IPS-20b (cell line): ENCODE results near the gene SLC7A8.

ENCODE experiments used
- H3K27ac ChIP-seq: one replicate; pipeline ENCODE4 v1.5.1; 2013; ENCODE audit warnings: low read length
- H3K27me3 ChIP-seq: 2 replicates; pipeline ENCODE4 v1.6.1; 2013; ENCODE audit warnings: mild to moderate bottlenecking, low read length, inconsistent platforms; ENCODE audit not compliant: insufficient read depth
- H3K36me3 ChIP-seq: 2 replicates; pipeline ENCODE4 v1.6.1; 2013; ENCODE audit warnings: low read depth, mild to moderate bottlenecking, inconsistent platforms, low read length, moderate library complexity; ENCODE audit not compliant: insufficient read depth
- H3K4me1 ChIP-seq: 2 replicates; pipeline ENCODE4 v1.6.1; 2013; ENCODE audit warnings: mild to moderate bottlenecking, control low read depth, inconsistent platforms, low read length, moderate library complexity; ENCODE audit not compliant: insufficient read depth
- H3K4me3 ChIP-seq: 2 replicates; pipeline ENCODE4 v1.5.1; 2013; ENCODE audit warnings: mild to moderate bottlenecking, low read length, inconsistent platforms
- H3K9ac ChIP-seq: 2 replicates; pipeline ENCODE4 v1.6.1; 2013; ENCODE audit warnings: low read depth, mild to moderate bottlenecking, inconsistent platforms, low read length, moderate library complexity
- H3K9me3 ChIP-seq: 2 replicates; pipeline ENCODE4 v1.6.1; 2013; ENCODE audit warnings: mild to moderate bottlenecking, low read depth, low read length, inconsistent platforms; ENCODE audit not compliant: insufficient read depth

Gene SLC7A8

GRCh38 chr14:23126548-23127278 is 56.7 kb downstream of the SLC7A8 start:
- Histone ChIP-seq H3K4me1 (peaks cover 5% of the 10 kb centered on the region; the same call in 1 of the 2 replicates), H3K9me3 (no peaks in the 10 kb centered on the region), H3K27me3 (no peaks in the 10 kb centered on the region), H3K9ac (no peak overlapping the region), H3K27ac (no peak overlapping the region), H3K4me3 (no peak overlapping the region), H3K36me3 (peaks cover 51% of the 10 kb centered on the region)

GRCh38 chr14:23125933-23126524 is 57.4 kb downstream of the SLC7A8 start:
- no peak overlapping the region for H3K9ac ChIP-seq
- no peaks in the 10 kb centered on the region for H3K9me3 ChIP-seq
- no peak overlapping the region for H3K27ac ChIP-seq
- no peaks in the 10 kb centered on the region for H3K27me3 ChIP-seq
- H3K4me1 ChIP-seq = peaks cover 10% of the 10 kb centered on the region; the same call in 1 of the 2 replicates
- peaks cover 44% of the 10 kb centered on the region for H3K36me3 ChIP-seq
- no peak overlapping the region for H3K4me3 ChIP-seq

- Histone ChIP-seq H3K4me1 (peaks cover 16% of the 10 kb centered on the region), H3K9me3 (no peaks in the 10 kb centered on the region), H3K9ac (no peak overlapping the region), H3K27ac (no peak overlapping the region), H3K36me3 (peaks cover 34% of the 10 kb centered on the region), H3K27me3 (no peaks in the 10 kb centered on the region), H3K4me3 (no peak overlapping the region)
These were observed 58.4 kb downstream of the SLC7A8 start for GRCh38 chr14:23125011-23125410.

DNA sequence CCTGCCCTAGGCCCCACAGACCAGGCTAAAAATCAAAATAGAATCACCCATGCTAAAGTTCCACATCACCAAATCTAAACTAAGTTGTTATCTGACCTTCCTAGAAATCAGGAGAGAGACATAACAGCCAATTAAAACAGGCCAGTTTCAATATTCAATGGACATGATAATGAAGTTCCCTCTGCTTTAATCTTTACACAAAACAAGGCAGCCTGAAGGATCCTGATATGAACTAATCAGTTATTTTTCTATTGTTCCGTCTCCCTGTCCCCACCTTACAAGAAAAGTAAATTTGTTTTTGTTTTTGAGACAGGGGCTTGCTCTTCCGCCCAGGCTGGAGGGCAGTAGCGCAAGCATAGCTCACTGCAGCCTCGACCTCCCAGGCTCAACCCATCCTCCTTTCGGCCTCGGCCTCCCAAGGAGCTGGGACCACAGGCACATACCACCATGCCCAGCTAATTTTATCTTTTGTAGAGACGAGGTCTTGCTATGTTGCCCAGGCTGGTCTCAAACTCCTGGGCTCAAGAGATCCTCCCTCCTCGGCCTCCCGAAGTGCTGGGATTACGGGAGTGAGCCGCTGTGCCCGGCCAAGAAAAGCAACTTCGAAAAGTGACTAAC is 59.0 kb downstream of the SLC7A8 start:
- Histone ChIP-seq H3K4me1 (peaks cover 20% of the 10 kb centered on the region), H3K36me3 (peaks cover 28% of the 10 kb centered on the region), H3K9ac (no peak overlapping the region), H3K9me3 (no peaks in the 10 kb centered on the region), H3K27ac (no peak overlapping the region), H3K4me3 (no peak overlapping the region), H3K27me3 (no peaks in the 10 kb centered on the region)

DNA sequence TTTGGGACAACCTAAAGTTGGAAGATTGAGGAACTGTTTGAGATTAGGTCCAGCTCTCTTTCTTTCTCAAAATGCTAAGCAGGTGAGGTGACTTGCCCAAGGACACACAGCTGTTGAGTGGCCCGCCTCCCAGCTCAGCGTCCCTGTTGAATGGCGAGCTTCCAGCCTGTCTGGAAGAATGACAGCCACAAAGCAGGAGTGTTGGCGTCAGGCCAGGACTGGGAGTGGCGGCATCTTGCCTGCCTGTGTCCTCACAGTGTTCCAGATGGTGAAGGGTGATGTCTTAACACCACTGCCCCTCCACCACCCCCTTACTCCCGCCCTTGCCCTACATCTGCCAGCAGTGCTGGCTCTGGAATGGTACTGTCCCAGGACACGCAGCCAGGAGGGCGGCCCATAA is 60.0 kb downstream of the SLC7A8 start:
- Histone ChIP-seq H3K9ac (no peak overlapping the region), H3K9me3 (no peaks in the 10 kb centered on the region), H3K4me1 (peaks cover 20% of the 10 kb centered on the region), H3K27ac (no peak overlapping the region), H3K36me3 (peaks cover 18% of the 10 kb centered on the region), H3K27me3 (no peaks in the 10 kb centered on the region), H3K4me3 (no peak overlapping the region)

DNA sequence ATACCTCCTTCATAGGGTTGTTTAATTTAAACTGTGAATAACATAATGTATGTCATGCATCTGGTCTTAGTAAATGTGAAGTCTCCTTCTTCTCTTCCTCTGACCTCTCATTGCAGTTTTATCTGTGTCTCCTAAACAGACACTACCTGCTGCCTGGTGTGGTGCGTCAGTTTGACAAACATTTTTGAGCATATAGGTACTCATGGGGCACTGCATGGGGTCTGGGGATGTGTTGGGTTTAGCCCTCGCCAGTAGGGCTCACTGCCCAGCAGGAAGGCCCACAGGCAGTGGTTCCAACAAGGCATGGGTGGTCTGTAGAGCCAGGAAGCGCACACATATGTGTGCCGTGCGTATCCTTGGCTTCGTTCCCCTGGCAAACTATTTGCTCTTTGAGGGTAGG is 61.4 kb downstream of the SLC7A8 start:
- H3K27ac ChIP-seq = no peak overlapping the region
- H3K4me3 ChIP-seq = no peak overlapping the region
- H3K9me3 ChIP-seq = no peaks in the 10 kb centered on the region
- peaks cover 6% of the 10 kb centered on the region; the same call in 1 of the 2 replicates for H3K36me3 ChIP-seq
- no peaks in the 10 kb centered on the region for H3K27me3 ChIP-seq
- no peak overlapping the region for H3K9ac ChIP-seq
- peaks cover 20% of the 10 kb centered on the region for H3K4me1 ChIP-seq

DNA sequence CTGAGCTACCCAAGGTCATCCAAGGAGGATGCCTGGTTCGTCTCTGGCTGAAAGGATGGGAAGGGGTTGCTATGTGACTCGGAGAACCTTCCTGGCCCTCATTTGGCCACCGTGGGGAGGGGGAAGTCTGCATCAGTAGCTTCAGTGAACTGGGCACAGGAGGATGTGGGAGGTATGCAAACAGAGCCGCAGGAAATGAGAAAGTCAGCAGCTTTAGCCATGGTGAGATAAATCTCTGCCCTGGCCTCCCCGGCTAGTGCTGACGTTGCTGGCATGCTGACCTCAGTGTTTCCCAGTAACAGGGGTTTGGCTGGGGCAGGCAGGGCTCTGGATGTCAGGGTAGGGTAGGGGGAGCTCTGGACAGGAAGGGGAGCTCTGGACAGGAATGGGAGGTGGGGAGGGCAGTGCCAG is 62.1 kb downstream of the SLC7A8 start:
- no peaks in the 10 kb centered on the region for H3K27me3 ChIP-seq
- H3K4me1 ChIP-seq = peaks cover 20% of the 10 kb centered on the region
- no peak overlapping the region for H3K4me3 ChIP-seq
- H3K9me3 ChIP-seq = no peaks in the 10 kb centered on the region
- H3K27ac ChIP-seq = no peak overlapping the region
- no peak overlapping the region; the same call in 1 of the 2 replicates for H3K9ac ChIP-seq
- H3K36me3 ChIP-seq = no peaks in the 10 kb centered on the region

DNA sequence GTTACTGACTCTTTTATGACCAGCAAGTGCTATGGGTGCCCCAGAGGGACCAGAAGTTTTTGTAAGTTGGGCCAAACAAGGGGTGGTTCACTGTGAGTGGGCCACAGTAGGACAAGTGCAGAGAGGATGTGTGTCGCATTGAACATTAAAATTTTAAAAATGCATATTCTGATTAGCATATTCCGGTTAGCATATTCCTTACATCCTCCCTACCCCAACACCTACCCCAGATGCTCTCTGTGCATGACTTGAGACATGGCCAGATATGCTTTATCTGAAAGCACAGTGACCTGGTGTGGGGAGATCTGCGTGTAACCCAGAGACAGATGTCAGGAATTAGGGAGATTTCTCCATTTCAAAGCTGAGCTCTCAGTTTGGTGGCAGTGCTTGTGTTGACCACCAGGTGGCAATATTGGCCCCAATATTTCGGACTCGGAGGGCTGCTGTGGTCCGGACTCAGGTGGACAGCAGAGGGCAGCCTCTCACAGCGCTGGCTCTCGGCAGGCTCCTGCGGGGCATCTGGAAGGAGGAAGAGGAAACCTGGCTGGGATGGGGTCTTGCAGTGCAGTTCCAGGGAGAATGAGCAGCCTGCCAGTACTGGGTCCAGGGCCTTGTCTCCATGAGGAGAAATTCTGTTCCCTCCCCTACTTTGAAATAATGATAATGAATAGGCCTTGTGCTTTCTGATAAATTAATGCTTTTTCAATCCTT is 62.8 kb downstream of the SLC7A8 start:
- no peaks in the 10 kb centered on the region for H3K9me3 ChIP-seq
- no peak overlapping the region for H3K9ac ChIP-seq
- H3K27ac ChIP-seq = no peak overlapping the region
- H3K36me3 ChIP-seq = no peaks in the 10 kb centered on the region
- H3K4me3 ChIP-seq = no peak overlapping the region
- no peaks in the 10 kb centered on the region for H3K27me3 ChIP-seq
- peaks cover 20% of the 10 kb centered on the region for H3K4me1 ChIP-seq

GRCh38 chr14:23119363-23120327 is 63.8 kb downstream of the SLC7A8 start:
- Histone ChIP-seq H3K9ac (no peak overlapping the region), H3K27me3 (no peaks in the 10 kb centered on the region), H3K4me3 (no peak overlapping the region), H3K9me3 (no peaks in the 10 kb centered on the region), H3K27ac (no peak overlapping the region), H3K4me1 (peaks cover 20% of the 10 kb centered on the region), H3K36me3 (no peaks in the 10 kb centered on the region)

GRCh38 chr14:23118506-23119362 is 64.7 kb downstream of the SLC7A8 start, which contains the start of gene CEBPE:
CEBPE (minus strand) TSS chr14:23119255; CDS start chr14:23119091, 164 bp downstream.
- H3K27me3 ChIP-seq = peaks cover 5% of the 10 kb centered on the region; the same call in 1 of the 2 replicates

More at GRCh38 chr14:23118506-23119362, 64.7 kb downstream of the SLC7A8 start, which contains the start of gene CEBPE:
- H3K4me1 ChIP-seq = peaks cover 25% of the 10 kb centered on the region
- no peak within 1 kb of the TSS for H3K4me3 ChIP-seq
- no peak within 1 kb of the TSS for H3K27ac ChIP-seq
- no peak within 1 kb of the TSS for H3K9ac ChIP-seq
- H3K9me3 ChIP-seq = no peaks in the 10 kb centered on the region
- H3K36me3 ChIP-seq = no peaks in the 10 kb centered on the region
